ENCODE measurements around the gene TTC12. TPM values are rescaled to one million over a fixed set of nuclear protein-coding genes. Genes with fewer than 3 reads are reported as not detected.

The TTC12 gene
- total and polyA plus RNA-seq, 9 of the 15 experiments (the other 6 are each of a cell fraction or from before 2014, with no cell fraction given): 5.1 to 19.9 (median 13.4) TPM

- no peak for TF ChIP-seq CBFA2T2 (conservative IDR thresholded peaks at IDR 0.05)
Observed at GRCh38 chr11:113384551-113384950, 70.2 kb downstream of the TTC12 start (continued).

- in situ Hi-C loops (cut with MboI) (no loop called here), intact Hi-C loops (cut with micrococcal nuclease) (no loop called here)
- Histone ChIP-seq H3K27me3 (ENCODE audit: control insufficient read depth in 2 of 2, insufficient read depth in 2 of 2, low read length in 2 of 2) (peaks cover 7 to 26% of the 10 kb centered on the region in 2 experiments; a peak in 4 of 5 replicates), H3K79me2 (ENCODE audit: control insufficient read depth, insufficient read depth, low read length) (no peaks in the 10 kb centered on the region), H3K9me3 (replicated peaks; ENCODE audit: control insufficient read depth, insufficient read depth, low read depth, low read length) (no peaks in the 10 kb centered on the region), H4K20me1 (replicated peaks; ENCODE audit: control insufficient read depth, insufficient read depth, low read length) (no peaks in the 10 kb centered on the region), H3K9me1 (ENCODE audit: control insufficient read depth, insufficient read depth, low read length) (no peaks in the 10 kb centered on the region), H3K9ac (ENCODE audit: insufficient read depth in 1 of 2, low read depth in 2 of 2, low read length in 2 of 2) (no peak overlapping the region), H3K36me3 (ENCODE audit: control insufficient read depth, insufficient read depth, low read length) (no peaks in the 10 kb centered on the region), H3K4me1 (replicated peaks in 1 of 2; ENCODE audit: control insufficient read depth in 2 of 2, insufficient read depth in 2 of 2, low read length in 2 of 2) (peaks cover 0 to 7% of the 10 kb centered on the region in 2 experiments; a peak in 1 of 5 replicates), H2AFZ (ENCODE audit: low read depth, low read length) (no peak overlapping the region), H3K4me3 (no peak overlapping the region), H3K27ac (ENCODE audit: extremely low read depth, low read depth, low read length) (no peak overlapping the region), H3K4me2 (ENCODE audit: insufficient read depth, low read length) (no peak overlapping the region)
- CTCF ChIA-PET (ENCODE audit: low intra/inter-chr PET ratio): no interaction called here
- FAIRE-seq: no peak
- no peak for TF ChIP-seq ZBTB17 (CRISPR knock-in tag; IDR thresholded peaks at IDR 0.05)
- TF ChIP-seq ERF (CRISPR knock-in tag; IDR thresholded peaks at IDR 0.05): no peak
- no peak for DNase-seq (ENCODE audit: extremely low read depth in 1 of 4, low spot score in 3 of 4)
- WGBS (ENCODE audit: insufficient coverage, low coverage, missing lambda C conversion rate): 0% methylated on average over 3 of the region's 3 CpGs
- no TSS peak for BruUV-seq (replicated peaks)
- POLR2A ChIA-PET: interaction anchor here (0.6 to 1.1 kb wide), 2 partner anchors 10 to 71 kb away, joined by 3 read pairs; no protein-coding TSS in a partner anchor
- no peak for ATAC-seq
Observed at GRCh38 chr11:113385749-113386148, 71.4 kb downstream of the TTC12 start.

GRCh38 chr11:113386866-113387265 is 72.5 kb downstream of the TTC12 start:
- peaks cover 7 to 26% of the 10 kb centered on the region in 2 experiments; a peak in 4 of 5 replicates for H3K27me3 ChIP-seq (ENCODE audit: control insufficient read depth in 2 of 2, insufficient read depth in 2 of 2, low read length in 2 of 2)
- intact Hi-C loops (cut with micrococcal nuclease): no loop called here
- no peak overlapping the region for H3K4me3 ChIP-seq
- POLR2A ChIA-PET: no interaction called here
- 0% methylated on average over 6 of the region's 6 CpGs for WGBS (ENCODE audit: insufficient coverage, low coverage, missing lambda C conversion rate)
- H3K4me1 ChIP-seq (replicated peaks in 1 of 2; ENCODE audit: control insufficient read depth in 2 of 2, insufficient read depth in 2 of 2, low read length in 2 of 2): peaks cover 0 to 7% of the 10 kb centered on the region in 2 experiments; a peak in 1 of 5 replicates
- H4K20me1 ChIP-seq (replicated peaks; ENCODE audit: control insufficient read depth, insufficient read depth, low read length): no peaks in the 10 kb centered on the region
- FAIRE-seq: no peak
- BruUV-seq (replicated peaks): no TSS peak
- CTCF ChIA-PET (ENCODE audit: low intra/inter-chr PET ratio): no interaction called here
- no peak for DNase-seq (ENCODE audit: extremely low read depth in 1 of 4, low spot score in 3 of 4)
- in situ Hi-C loops (cut with MboI): no loop called here
- no peak overlapping the region for H3K4me2 ChIP-seq (ENCODE audit: insufficient read depth, low read length)
- TF ChIP-seq NFIX (CRISPR knock-in tag; IDR thresholded peaks at IDR 0.05; ENCODE audit: low read depth) (no peak), ZC3H11A (IDR thresholded peaks at IDR 0.05; ENCODE audit: low read depth, low read length) (no peak), RBM14 (IDR thresholded peaks at IDR 0.05; ENCODE audit: borderline replicate concordance, insufficient read depth, low read depth, low read length) (no peak), SAFB2 (IDR thresholded peaks at IDR 0.05; ENCODE audit: borderline replicate concordance, low read depth, low read length, severe bottlenecking) (no peak), RBM39 (optimal IDR thresholded peaks at IDR 0.05; ENCODE audit: low read depth, low read length) (no peak), JUNB (CRISPR knock-in tag; conservative IDR thresholded peaks at IDR 0.05) (no peak), CREB1 (IDR thresholded peaks at IDR 0.05) (no peak), CREB1 (CRISPR knock-in tag; IDR thresholded peaks at IDR 0.05) (no peak)
- H3K27ac ChIP-seq (ENCODE audit: extremely low read depth, low read depth, low read length): no peak overlapping the region
- no peaks in the 10 kb centered on the region for H3K79me2 ChIP-seq (ENCODE audit: control insufficient read depth, insufficient read depth, low read length)
- no peak for ATAC-seq
- no peak overlapping the region for H2AFZ ChIP-seq (ENCODE audit: low read depth, low read length)
- no peaks in the 10 kb centered on the region for H3K9me1 ChIP-seq (ENCODE audit: control insufficient read depth, insufficient read depth, low read length)
- no peaks in the 10 kb centered on the region for H3K36me3 ChIP-seq (ENCODE audit: control insufficient read depth, insufficient read depth, low read length)
- no peaks in the 10 kb centered on the region for H3K9me3 ChIP-seq (replicated peaks; ENCODE audit: control insufficient read depth, insufficient read depth, low read depth, low read length)
- no peak overlapping the region for H3K9ac ChIP-seq (ENCODE audit: insufficient read depth in 1 of 2, low read depth in 2 of 2, low read length in 2 of 2)
